Measurements from ENCODE around the gene SLC46A1.

The SLC46A1 gene

DNA sequence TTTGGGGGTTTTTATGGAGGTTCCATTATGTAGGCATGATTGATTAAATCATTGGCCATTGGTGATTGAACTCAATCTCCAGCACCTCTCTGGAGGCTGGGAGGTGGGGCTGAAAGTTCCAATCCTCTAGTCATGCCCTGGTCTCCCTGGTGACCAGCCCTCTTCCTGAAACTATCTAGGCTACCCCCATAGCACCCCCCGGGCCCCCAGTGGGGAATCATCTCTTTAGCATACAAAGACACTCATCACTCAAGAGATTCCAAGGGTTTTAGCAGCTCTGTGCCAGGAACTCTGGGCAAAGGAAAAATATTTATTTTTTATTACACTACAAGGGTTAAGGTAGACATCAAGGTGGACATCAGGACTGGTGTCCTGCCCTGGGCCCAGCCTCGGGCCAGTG, 10.6 kb downstream of the SLC46A1 start:
- Histone ChIP-seq H3K27ac (ENCODE audit: insufficient read depth, low read length, poor library complexity, severe bottlenecking) (no peak overlapping the region), H3K36me3 (ENCODE audit: control insufficient read depth, insufficient read depth, low read length) (peaks cover 40% of the 10 kb centered on the region), H3K4me1 (ENCODE audit: control insufficient read depth, insufficient read depth, low read length, poor library complexity, severe bottlenecking) (no peaks in the 10 kb centered on the region), H3K27me3 (replicated peaks; ENCODE audit: control insufficient read depth, insufficient read depth, low read length, poor library complexity, severe bottlenecking) (no peaks in the 10 kb centered on the region), H3K4me3 (ENCODE audit: insufficient read depth, low read depth, low read length, poor library complexity, severe bottlenecking) (no peak overlapping the region), H3K9me3 (ENCODE audit: control insufficient read depth, low read length) (no peaks in the 10 kb centered on the region)
- no peak for DNase-seq

- no peak overlapping the region for H3K27ac ChIP-seq (ENCODE audit: insufficient read depth, low read length, poor library complexity, severe bottlenecking)
- no peaks in the 10 kb centered on the region for H3K9me3 ChIP-seq (ENCODE audit: control insufficient read depth, low read length)
- H3K4me3 ChIP-seq (ENCODE audit: insufficient read depth, low read depth, low read length, poor library complexity, severe bottlenecking) = no peak overlapping the region
- H3K36me3 ChIP-seq (ENCODE audit: control insufficient read depth, insufficient read depth, low read length) = peaks cover 48% of the 10 kb centered on the region
- no peaks in the 10 kb centered on the region for H3K27me3 ChIP-seq (replicated peaks; ENCODE audit: control insufficient read depth, insufficient read depth, low read length, poor library complexity, severe bottlenecking)
- no peak for DNase-seq
- H3K4me1 ChIP-seq (ENCODE audit: control insufficient read depth, insufficient read depth, low read length, poor library complexity, severe bottlenecking) = no peaks in the 10 kb centered on the region
Measured at GRCh38 chr17:28394337-28395116, 11.5 kb downstream of the SLC46A1 start.

- no peak for DNase-seq
- Histone ChIP-seq H3K27ac (ENCODE audit: insufficient read depth, low read length, poor library complexity, severe bottlenecking) (no peak overlapping the region), H3K4me3 (ENCODE audit: insufficient read depth, low read depth, low read length, poor library complexity, severe bottlenecking) (no peak overlapping the region), H3K27me3 (replicated peaks; ENCODE audit: control insufficient read depth, insufficient read depth, low read length, poor library complexity, severe bottlenecking) (no peaks in the 10 kb centered on the region), H3K4me1 (ENCODE audit: control insufficient read depth, insufficient read depth, low read length, poor library complexity, severe bottlenecking) (no peaks in the 10 kb centered on the region), H3K9me3 (ENCODE audit: control insufficient read depth, low read length) (no peaks in the 10 kb centered on the region), H3K36me3 (ENCODE audit: control insufficient read depth, insufficient read depth, low read length) (peaks cover 56% of the 10 kb centered on the region)
Measured at GRCh38 chr17:28392491-28392890, 13.5 kb downstream of the SLC46A1 start.

DNA sequence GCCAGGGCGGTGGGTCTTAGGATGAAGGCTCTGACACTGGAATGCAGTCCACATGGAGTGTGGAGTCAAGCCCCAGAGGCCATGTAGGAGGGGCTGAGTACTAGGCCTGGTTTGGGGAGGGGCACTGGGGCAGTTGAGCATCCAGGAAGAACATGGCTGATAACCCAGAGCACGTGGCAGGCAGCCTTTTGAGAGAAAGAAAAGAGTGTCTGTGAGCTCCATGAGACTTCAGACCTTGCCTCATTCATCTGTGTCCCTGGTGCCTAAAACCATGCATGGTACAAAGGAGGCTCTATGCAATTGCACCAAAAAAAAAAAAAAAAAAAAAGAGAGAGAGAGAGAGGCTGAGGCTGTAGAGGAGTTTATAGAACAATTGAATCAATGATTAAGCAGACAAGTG, 14.6 kb downstream of the SLC46A1 start:
- H3K9me3 ChIP-seq (ENCODE audit: control insufficient read depth, low read length) = no peaks in the 10 kb centered on the region
- peaks cover 55% of the 10 kb centered on the region for H3K36me3 ChIP-seq (ENCODE audit: control insufficient read depth, insufficient read depth, low read length)
- H3K27ac ChIP-seq (ENCODE audit: insufficient read depth, low read length, poor library complexity, severe bottlenecking) = no peak overlapping the region
- no peak overlapping the region for H3K4me3 ChIP-seq (ENCODE audit: insufficient read depth, low read depth, low read length, poor library complexity, severe bottlenecking)
- H3K27me3 ChIP-seq (replicated peaks; ENCODE audit: control insufficient read depth, insufficient read depth, low read length, poor library complexity, severe bottlenecking) = no peaks in the 10 kb centered on the region
- DNase-seq = no peak
- no peaks in the 10 kb centered on the region for H3K4me1 ChIP-seq (ENCODE audit: control insufficient read depth, insufficient read depth, low read length, poor library complexity, severe bottlenecking)

DNA sequence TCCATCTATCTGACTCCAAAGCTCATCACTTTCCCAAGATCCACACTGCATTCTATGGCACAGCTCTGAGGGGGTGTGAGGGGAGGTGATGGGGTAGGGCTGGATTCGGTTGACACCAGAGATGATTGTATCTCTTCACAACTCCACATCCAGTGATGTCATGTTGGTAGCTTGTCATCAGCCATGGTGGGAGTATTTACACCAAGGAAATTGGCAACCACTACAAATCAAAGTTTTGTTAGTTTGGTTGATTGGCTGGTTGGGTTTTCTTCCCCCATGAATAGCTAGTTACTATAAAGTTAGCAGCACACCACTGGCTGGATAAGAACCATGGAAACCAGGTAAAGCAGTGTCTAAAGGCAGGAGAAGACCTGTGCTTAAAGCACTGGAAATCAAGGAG, 15.0 kb downstream of the SLC46A1 start:
- Histone ChIP-seq H3K4me1 (ENCODE audit: control insufficient read depth, insufficient read depth, low read length, poor library complexity, severe bottlenecking) (no peaks in the 10 kb centered on the region), H3K4me3 (ENCODE audit: insufficient read depth, low read depth, low read length, poor library complexity, severe bottlenecking) (no peak overlapping the region), H3K27ac (ENCODE audit: insufficient read depth, low read length, poor library complexity, severe bottlenecking) (no peak overlapping the region), H3K27me3 (replicated peaks; ENCODE audit: control insufficient read depth, insufficient read depth, low read length, poor library complexity, severe bottlenecking) (no peaks in the 10 kb centered on the region), H3K9me3 (ENCODE audit: control insufficient read depth, low read length) (no peaks in the 10 kb centered on the region), H3K36me3 (ENCODE audit: control insufficient read depth, insufficient read depth, low read length) (peaks cover 51% of the 10 kb centered on the region)
- no peak for DNase-seq

DNA sequence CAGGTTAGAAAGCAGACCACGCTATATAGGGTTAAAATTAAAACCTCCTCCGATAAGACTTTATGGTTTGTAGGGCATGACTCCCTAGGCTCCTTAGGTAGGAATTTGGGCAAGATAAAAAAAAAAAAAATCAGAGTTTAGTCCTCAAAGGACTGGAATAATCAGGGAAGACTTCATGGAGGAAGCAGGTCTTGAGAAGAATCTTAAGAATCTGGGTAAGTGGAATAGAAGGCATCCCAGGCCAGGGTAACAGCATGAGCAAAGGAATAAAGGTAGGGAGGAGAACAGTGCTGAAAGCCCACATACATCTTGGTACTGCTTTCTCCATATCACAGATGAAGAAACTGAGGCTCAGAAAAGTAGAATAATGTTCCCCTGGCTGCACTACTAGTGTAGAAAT, 15.4 kb downstream of the SLC46A1 start:
- no peaks in the 10 kb centered on the region for H3K9me3 ChIP-seq (ENCODE audit: control insufficient read depth, low read length)
- H3K4me1 ChIP-seq (ENCODE audit: control insufficient read depth, insufficient read depth, low read length, poor library complexity, severe bottlenecking) = no peaks in the 10 kb centered on the region
- H3K36me3 ChIP-seq (ENCODE audit: control insufficient read depth, insufficient read depth, low read length) = peaks cover 47% of the 10 kb centered on the region
- H3K4me3 ChIP-seq (ENCODE audit: insufficient read depth, low read depth, low read length, poor library complexity, severe bottlenecking) = no peak overlapping the region
- DNase-seq = no peak
- no peaks in the 10 kb centered on the region for H3K27me3 ChIP-seq (replicated peaks; ENCODE audit: control insufficient read depth, insufficient read depth, low read length, poor library complexity, severe bottlenecking)
- H3K27ac ChIP-seq (ENCODE audit: insufficient read depth, low read length, poor library complexity, severe bottlenecking) = no peak overlapping the region

- Histone ChIP-seq H3K9me3 (ENCODE audit: control insufficient read depth, low read length) (no peaks in the 10 kb centered on the region), H3K36me3 (ENCODE audit: control insufficient read depth, insufficient read depth, low read length) (peaks cover 43% of the 10 kb centered on the region), H3K4me3 (ENCODE audit: insufficient read depth, low read depth, low read length, poor library complexity, severe bottlenecking) (no peak overlapping the region), H3K27ac (ENCODE audit: insufficient read depth, low read length, poor library complexity, severe bottlenecking) (no peak overlapping the region), H3K4me1 (ENCODE audit: control insufficient read depth, insufficient read depth, low read length, poor library complexity, severe bottlenecking) (peaks cover 4% of the 10 kb centered on the region), H3K27me3 (replicated peaks; ENCODE audit: control insufficient read depth, insufficient read depth, low read length, poor library complexity, severe bottlenecking) (no peaks in the 10 kb centered on the region)
- DNase-seq = no peak
Measured at GRCh38 chr17:28390141-28390540, 15.9 kb downstream of the SLC46A1 start.

- no peak overlapping the region for H3K27ac ChIP-seq (ENCODE audit: insufficient read depth, low read length, poor library complexity, severe bottlenecking)
- no peak for DNase-seq
- no peaks in the 10 kb centered on the region for H3K27me3 ChIP-seq (replicated peaks; ENCODE audit: control insufficient read depth, insufficient read depth, low read length, poor library complexity, severe bottlenecking)
- peaks cover 33% of the 10 kb centered on the region for H3K36me3 ChIP-seq (ENCODE audit: control insufficient read depth, insufficient read depth, low read length)
- H3K4me3 ChIP-seq (ENCODE audit: insufficient read depth, low read depth, low read length, poor library complexity, severe bottlenecking) = no peak overlapping the region
- peaks cover 12% of the 10 kb centered on the region for H3K4me1 ChIP-seq (ENCODE audit: control insufficient read depth, insufficient read depth, low read length, poor library complexity, severe bottlenecking)
- no peaks in the 10 kb centered on the region for H3K9me3 ChIP-seq (ENCODE audit: control insufficient read depth, low read length)
Measured at GRCh38 chr17:28388106-28388505, 17.9 kb downstream of the SLC46A1 start.

GRCh38 chr17:28386391-28386790, 19.6 kb downstream of the SLC46A1 start:
- DNase-seq = no peak
- no peaks in the 10 kb centered on the region for H3K27me3 ChIP-seq (replicated peaks; ENCODE audit: control insufficient read depth, insufficient read depth, low read length, poor library complexity, severe bottlenecking)
- peaks cover 16% of the 10 kb centered on the region for H3K4me1 ChIP-seq (ENCODE audit: control insufficient read depth, insufficient read depth, low read length, poor library complexity, severe bottlenecking)
- no peaks in the 10 kb centered on the region for H3K9me3 ChIP-seq (ENCODE audit: control insufficient read depth, low read length)
- no peak overlapping the region for H3K27ac ChIP-seq (ENCODE audit: insufficient read depth, low read length, poor library complexity, severe bottlenecking)
- no peak overlapping the region for H3K4me3 ChIP-seq (ENCODE audit: insufficient read depth, low read depth, low read length, poor library complexity, severe bottlenecking)
- peaks cover 27% of the 10 kb centered on the region for H3K36me3 ChIP-seq (ENCODE audit: control insufficient read depth, insufficient read depth, low read length)

DNA sequence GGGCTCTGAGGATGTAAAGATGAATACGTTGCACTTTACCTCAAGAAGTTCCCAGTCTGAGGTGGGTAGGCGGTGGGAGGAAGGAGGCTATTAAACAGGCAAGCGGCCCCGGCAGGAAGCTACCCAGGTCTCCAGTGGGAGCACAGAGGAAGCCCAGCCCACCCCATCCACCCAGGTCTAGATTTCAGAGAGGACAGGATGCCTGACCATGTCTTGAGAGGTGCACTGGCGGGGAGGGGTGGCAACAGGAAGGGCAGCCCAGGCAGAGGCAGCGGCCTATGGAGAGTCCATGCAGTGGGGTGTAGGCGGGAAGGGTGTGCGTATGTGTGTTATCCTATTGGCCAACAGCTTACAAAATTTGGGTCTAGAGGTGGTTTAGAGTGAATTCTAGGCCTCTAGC, 20.6 kb downstream of the SLC46A1 start:
- no peak overlapping the region for H3K27ac ChIP-seq (ENCODE audit: insufficient read depth, low read length, poor library complexity, severe bottlenecking)

More for the DNA sequence above, 20.6 kb downstream of the SLC46A1 start:
- Histone ChIP-seq H3K4me3 (ENCODE audit: insufficient read depth, low read depth, low read length, poor library complexity, severe bottlenecking) (peak overlapping the region; percentile 87), H3K9me3 (ENCODE audit: control insufficient read depth, low read length) (no peaks in the 10 kb centered on the region), H3K4me1 (ENCODE audit: control insufficient read depth, insufficient read depth, low read length, poor library complexity, severe bottlenecking) (peaks cover 19% of the 10 kb centered on the region), H3K36me3 (ENCODE audit: control insufficient read depth, insufficient read depth, low read length) (peaks cover 17% of the 10 kb centered on the region), H3K27me3 (replicated peaks; ENCODE audit: control insufficient read depth, insufficient read depth, low read length, poor library complexity, severe bottlenecking) (no peaks in the 10 kb centered on the region)
- DNase-seq = no peak

Data from effector memory CD4-positive, alpha-beta T cell (primary cell).